ENCODE data around the gene PLCXD3.

DNA sequence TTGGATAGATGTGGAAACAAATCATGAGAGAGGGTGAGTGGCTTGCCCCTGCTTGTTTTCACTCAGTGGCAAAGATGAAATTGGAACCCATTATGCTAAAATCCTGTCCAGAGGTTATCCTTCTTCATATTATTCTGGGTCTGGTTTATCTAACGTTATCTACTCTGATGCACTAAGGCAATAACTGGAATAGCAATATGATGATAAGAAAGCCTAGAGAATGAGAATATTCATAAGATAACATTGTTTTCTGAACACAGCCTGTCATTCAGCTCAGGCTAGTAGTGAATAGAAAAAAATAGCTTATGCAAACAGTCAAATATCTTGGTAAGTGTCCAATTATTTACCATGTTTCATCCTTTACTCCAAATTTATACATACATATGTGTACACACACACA is 165.1 kb downstream of the PLCXD3 start:
- TF ChIP-seq POLR2AphosphoS5 (IDR thresholded peaks at IDR 0.05; ENCODE audit: borderline replicate concordance, low read depth, low read length) (no peak), EZH2 (IDR thresholded peaks at IDR 0.05) (no peak), FOXP2 (optimal IDR thresholded peaks at IDR 0.05; ENCODE audit: control extremely low read depth, extremely low read length, insufficient read depth) (no peak)

Data from SK-N-MC (cell line).